Spleen (tissue), 11 donors: ENCODE results near the gene SAFB. TPM values are rescaled to one million over a fixed set of nuclear protein-coding genes. Genes with fewer than 3 reads are reported as not detected.

Source experiments
- DNase-seq: peaks from one replicate; pipeline ENCODE4 v3.0.0-alpha.2; 2020
- H3K27ac ChIP-seq, 8 donors: fragments of 200-600 bp; sonication (generic) in 7 of 8; 1 replicate in 4 of 8; 2 replicates in 4 of 8; pipeline versions ENCODE4 v1.5.0 to v1.8.0; 2016 to 2021; ENCODE audit warnings: inconsistent platforms in 4 of 8, mild to moderate bottlenecking in 4 of 8, moderate library complexity in 1 of 8
- H3K27me3 ChIP-seq, 7 donors: fragments of 200-600 bp; sonication (generic) in 6 of 7; replicated peaks in 1 of 7; 1 replicate in 4 of 7; 2 replicates in 3 of 7; pipeline versions ENCODE4 v1.5.0 to v1.8.0; 2016 to 2021; ENCODE audit warnings: inconsistent platforms in 3 of 7, mild to moderate bottlenecking in 1 of 7
- H3K36me3 ChIP-seq, 6 donors: fragments of 200-600 bp; sonication (generic) in 5 of 6; 1 replicate in 4 of 6; 2 replicates in 2 of 6; pipeline versions ENCODE4 v1.5.0 to v1.8.0; 2016 to 2021; ENCODE audit warnings: inconsistent platforms in 2 of 6
- H3K4me1 ChIP-seq, 6 donors: fragments of 200-600 bp; sonication (generic) in 5 of 6; 1 replicate in 3 of 6; 2 replicates in 3 of 6; pipeline versions ENCODE4 v1.5.0 to v1.8.0; 2016 to 2021; ENCODE audit warnings: inconsistent platforms in 3 of 6
- H3K4me3 ChIP-seq, 8 donors: fragments of 200-600 bp; sonication (generic) in 7 of 8; 1 replicate in 4 of 8; 2 replicates in 4 of 8; pipeline versions ENCODE4 v1.5.0 to v1.8.0; 2016 to 2021; ENCODE audit warnings: inconsistent platforms in 4 of 8, mild to moderate bottlenecking in 4 of 8, moderate library complexity in 2 of 8
- H3K9me3 ChIP-seq, 8 donors: fragments of 200-600 bp; sonication (generic) in 7 of 8; 1 replicate in 4 of 8; 2 replicates in 4 of 8; pipeline versions ENCODE4 v1.5.0 to v1.8.0; 2016 to 2021; ENCODE audit warnings: inconsistent platforms in 4 of 8
- POLR2A ChIP-seq, 3 donors: fragments of 450-650 bp; IDR thresholded peaks; one replicate each; pipeline ENCODE4 v1.5.1; 2017; ENCODE audit warnings: antibody characterized with exemption in 3 of 3, mild to moderate bottlenecking in 1 of 3
- POLR2AphosphoS5 ChIP-seq, 3 donors: sonication (generic); formaldehyde crosslinking; IDR thresholded peaks; one replicate each; pipeline ENCODE4 v1.5.1; 2017; ENCODE audit warnings: antibody characterized with exemption in 3 of 3
- WGBS, 5 donors: extraction: QIAGEN DNeasy Blood & Tissue Kit in 3 of 5; methylation state at CpG; one replicate each; pipeline versions ENCODE4 v1.1.5 to v1.1.7; 2013 to 2018; 5-methylcytosine and 5-hydroxymethylcytosine counted together
- intact Hi-C: fragments of 100-400 bp; cut with DNase I; formaldehyde crosslinking; loops from one replicate; pipeline ENCODE4 v1.15.0; 2023; ENCODE audit warnings: low total_unique reads
- polyA plus RNA-seq, 3 donors: library from polyadenylated mRNA; stranded (reverse); fragments of 200-250 nt; gene quantifications; one replicate each; pipeline ENCODE4 v1.2.1, GENCODE V29; 2013
- total RNA-seq, 7 donors: library from RNA; depleted of rRNA in 3 of 7; stranded (reverse); fragments of >200 nt in 3 of 7; fragmentation: NEBNext Ultra II Directional in 4 of 7; extraction: Animal tissue kit (Norgen Biotek cat#: 25700) in 4 of 7; gene quantifications; one replicate each; pipeline versions ENCODE4 v1.1.0 to v1.2.1, GENCODE V29; 2016 to 2021
- TF ChIP-seq, protein P1 (sequence below), 11 experiments: fragments of 200-600 bp in 7 of 11; fragments of 450-650 bp in 4 of 11; sonication (generic) in 4 of 11; IDR thresholded peaks in 8 of 11; conservative IDR thresholded peaks in 3 of 11; 1 replicate in 7 of 11; 2 replicates in 4 of 11; pipeline versions ENCODE4 v1.4.0 to v1.8.0; 2016 to 2021; ENCODE audit warnings: antibody characterized with exemption in 11 of 11, inconsistent platforms in 4 of 11, mild to moderate bottlenecking in 1 of 11
- donor health status: healthy with polysubstance abuse.
- donor health status: DM: no; HTN: no; CAD: no; lungs with moderate emphysema.
- donor health status: DM: no; HTN: no; CAD: no.
- donor health status: Bipolar disorder and iron deficiency.
- donor health status: healthy.
- donor health status: DM: no; HTN: no; CAD: no.
- donor health status: DM: yes; HTN: yes; CAD: no.

SAFB gene
- total and polyA plus RNA-seq, 10 donors: 41.7 to 161 (median 99.2) TPM

DNA sequence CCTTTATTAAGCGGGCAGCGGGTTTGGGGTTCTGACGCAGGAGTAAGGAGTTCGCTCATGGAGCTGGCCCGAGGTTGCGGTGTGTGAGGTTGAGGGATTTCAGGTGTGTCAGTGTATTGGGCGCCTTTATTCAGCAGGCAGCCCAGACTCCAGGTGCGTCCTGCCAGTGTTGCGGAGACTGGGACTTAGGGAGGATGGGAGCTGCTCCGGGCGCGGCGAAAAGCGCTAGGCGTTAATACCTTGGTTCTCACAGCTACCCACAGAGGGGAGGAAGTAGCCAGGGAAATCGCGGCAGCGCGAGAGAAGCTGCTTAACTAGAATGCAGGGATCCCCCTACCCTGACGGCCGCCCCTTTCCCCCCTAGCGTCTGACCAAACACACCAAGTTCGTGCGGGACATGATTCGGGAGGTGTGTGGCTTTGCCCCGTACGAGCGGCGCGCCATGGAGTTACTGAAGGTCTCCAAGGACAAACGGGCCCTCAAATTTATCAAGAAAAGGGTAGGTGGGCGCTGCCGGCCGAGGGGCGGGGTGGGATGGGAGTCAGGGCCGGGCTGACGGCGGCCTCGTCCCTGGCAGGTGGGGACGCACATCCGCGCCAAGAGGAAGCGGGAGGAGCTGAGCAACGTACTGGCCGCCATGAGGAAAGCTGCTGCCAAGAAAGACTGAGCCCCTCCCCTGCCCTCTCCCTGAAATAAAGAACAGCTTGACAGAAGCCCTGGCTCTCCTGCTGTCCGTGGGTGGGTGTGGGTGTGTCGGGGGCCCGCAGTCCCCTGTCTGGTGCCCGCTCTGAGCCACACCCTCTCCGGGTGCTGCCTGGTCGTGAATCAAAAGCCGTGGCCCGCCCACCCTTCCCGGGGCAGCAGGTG lies 68.3 kb downstream of the SAFB start:
- no peaks in the 10 kb centered on the region for H3K9me3 ChIP-seq
- peak; percentile 89 for DNase-seq
- H3K4me3 ChIP-seq: peak overlapping the region; percentile 65 to 93 (median 80)
- 0 to 4% (median 4%) methylated on average over 32 to 54 of the region's 54 CpGs for WGBS, 5 donors
- peak overlapping the region; percentile 90 to 94 (median 93) for H3K27ac ChIP-seq
- intact Hi-C loops: no loop called here
- H3K27me3 ChIP-seq: no peaks in the 10 kb centered on the region
- H3K36me3 ChIP-seq: peaks cover 4 to 50% (median 46%) of the 10 kb centered on the region in 6 donors
- H3K4me1 ChIP-seq: peaks cover 15 to 76% (median 58%) of the 10 kb centered on the region in 6 donors
- TF ChIP-seq, protein P1, sequence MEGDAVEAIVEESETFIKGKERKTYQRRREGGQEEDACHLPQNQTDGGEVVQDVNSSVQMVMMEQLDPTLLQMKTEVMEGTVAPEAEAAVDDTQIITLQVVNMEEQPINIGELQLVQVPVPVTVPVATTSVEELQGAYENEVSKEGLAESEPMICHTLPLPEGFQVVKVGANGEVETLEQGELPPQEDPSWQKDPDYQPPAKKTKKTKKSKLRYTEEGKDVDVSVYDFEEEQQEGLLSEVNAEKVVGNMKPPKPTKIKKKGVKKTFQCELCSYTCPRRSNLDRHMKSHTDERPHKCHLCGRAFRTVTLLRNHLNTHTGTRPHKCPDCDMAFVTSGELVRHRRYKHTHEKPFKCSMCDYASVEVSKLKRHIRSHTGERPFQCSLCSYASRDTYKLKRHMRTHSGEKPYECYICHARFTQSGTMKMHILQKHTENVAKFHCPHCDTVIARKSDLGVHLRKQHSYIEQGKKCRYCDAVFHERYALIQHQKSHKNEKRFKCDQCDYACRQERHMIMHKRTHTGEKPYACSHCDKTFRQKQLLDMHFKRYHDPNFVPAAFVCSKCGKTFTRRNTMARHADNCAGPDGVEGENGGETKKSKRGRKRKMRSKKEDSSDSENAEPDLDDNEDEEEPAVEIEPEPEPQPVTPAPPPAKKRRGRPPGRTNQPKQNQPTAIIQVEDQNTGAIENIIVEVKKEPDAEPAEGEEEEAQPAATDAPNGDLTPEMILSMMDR (IDR thresholded peaks at IDR 0.05 in 8 of 11, conservative IDR thresholded peaks at IDR 0.05 in 3 of 11): no peak
- peak; percentile 45 to 79 (median 72) for TF ChIP-seq POLR2AphosphoS5 (IDR thresholded peaks at IDR 0.05)
- TF ChIP-seq POLR2A (IDR thresholded peaks at IDR 0.05): no peak

DNA sequence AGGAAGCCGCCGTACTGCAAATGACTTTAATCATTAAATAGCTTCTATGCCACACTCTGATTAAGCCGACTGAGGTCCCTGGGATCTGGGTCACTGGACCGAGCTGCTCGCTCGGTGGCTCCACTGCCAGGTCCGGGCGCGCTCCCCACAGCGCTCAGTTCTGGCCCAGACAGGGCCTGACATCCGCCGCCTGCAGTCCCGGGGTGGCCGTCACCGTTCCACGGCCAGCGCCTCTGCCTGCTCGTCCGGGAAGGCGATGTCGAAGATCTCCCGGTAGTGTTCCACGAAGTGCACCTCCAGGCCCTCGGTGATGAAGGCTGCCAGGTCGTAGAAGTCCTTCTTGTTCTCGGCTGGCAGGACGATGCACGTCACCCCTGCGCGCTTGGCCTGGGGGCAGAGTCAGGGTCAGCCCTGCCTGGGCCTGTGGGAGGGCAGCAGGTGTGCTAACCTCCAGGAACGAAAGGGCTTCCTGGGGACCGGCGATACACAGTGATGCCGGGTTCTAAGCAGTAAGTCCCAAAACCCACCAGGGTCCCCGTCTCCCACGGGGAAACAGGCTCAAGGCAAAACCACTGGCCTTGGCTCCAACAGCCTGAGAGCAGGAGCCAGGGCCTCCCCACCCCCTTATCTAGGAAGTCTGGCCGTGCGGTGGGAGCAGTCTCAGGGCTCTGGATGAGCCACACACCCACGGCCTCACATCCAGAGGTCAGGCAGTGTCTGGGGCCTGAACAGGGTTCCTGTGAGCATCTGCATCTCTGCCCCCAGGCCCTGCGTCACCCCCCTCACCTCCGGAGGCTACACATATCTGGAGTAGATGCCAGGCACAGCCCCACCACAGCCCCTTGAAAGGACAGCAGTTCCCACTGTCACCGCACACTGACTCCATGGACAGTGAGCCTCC lies 69.2 kb downstream of the SAFB start:
- 66 to 75% (median 68%) methylated on average over 14 to 42 of the region's 42 CpGs for WGBS, 5 donors
- H3K9me3 ChIP-seq: no peaks in the 10 kb centered on the region

DNA sequence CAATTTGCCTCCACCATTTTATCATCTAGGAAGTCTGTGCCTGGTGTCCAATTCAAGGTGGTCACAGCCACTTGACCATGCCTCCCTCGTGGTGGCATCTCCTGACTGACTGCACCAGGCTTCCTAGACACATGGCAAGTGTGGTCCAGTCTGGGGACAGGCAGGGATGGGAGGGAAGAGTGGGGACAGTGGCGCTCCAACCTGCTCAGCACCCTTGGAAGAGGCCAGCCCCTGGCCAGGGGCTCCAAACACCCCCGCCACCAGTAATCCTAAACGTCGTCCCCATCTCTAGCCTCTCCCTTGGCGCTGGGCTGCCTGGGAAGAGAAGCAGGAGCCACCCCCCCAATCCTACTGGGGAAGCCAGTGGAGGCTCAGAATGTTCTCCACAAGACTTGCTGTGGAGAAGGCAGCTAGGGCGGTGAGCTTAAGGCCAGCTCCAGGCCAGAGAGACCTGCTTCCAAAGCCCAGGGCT lies 69.9 kb downstream of the SAFB start:
- Histone ChIP-seq H3K4me1 (peaks cover 8 to 60% (median 44%) of the 10 kb centered on the region in 6 donors), H3K36me3 (peaks cover 4 to 66% (median 56%) of the 10 kb centered on the region in 6 donors), H3K9me3 (no peaks in the 10 kb centered on the region), H3K4me3 (peak overlapping the region in 1 of 8 donors; percentile 80), H3K27ac (peak overlapping the region in 5 of 8 donors; percentile 90 to 94 (median 94)), H3K27me3 (no peaks in the 10 kb centered on the region)
- intact Hi-C loops: no loop called here
- WGBS, 5 donors: 80 to 91% (median 84%) methylated on average over 7 of the region's 7 CpGs
- DNase-seq: peak; percentile 67
- TF ChIP-seq POLR2AphosphoS5 (IDR thresholded peaks at IDR 0.05) (no peak), POLR2A (IDR thresholded peaks at IDR 0.05) (no peak)
- TF ChIP-seq, protein P1 (IDR thresholded peaks at IDR 0.05 in 8 of 11, conservative IDR thresholded peaks at IDR 0.05 in 3 of 11): no peak

More for the DNA sequence above, 69.2 kb downstream of the SAFB start:
- peaks cover 4 to 59% (median 54%) of the 10 kb centered on the region in 6 donors for H3K36me3 ChIP-seq
- peak; percentile 80 for DNase-seq
- TF ChIP-seq POLR2A (IDR thresholded peaks at IDR 0.05): no peak
- TF ChIP-seq POLR2AphosphoS5 (IDR thresholded peaks at IDR 0.05): peak in 1 of 3 donors; percentile 52
- TF ChIP-seq, protein P1 (IDR thresholded peaks at IDR 0.05 in 8 of 11, conservative IDR thresholded peaks at IDR 0.05 in 3 of 11): no peak
- intact Hi-C loops: no loop called here
- peaks cover 14 to 67% (median 51%) of the 10 kb centered on the region in 6 donors for H3K4me1 ChIP-seq
- H3K27me3 ChIP-seq: no peaks in the 10 kb centered on the region
- H3K27ac ChIP-seq: peak overlapping the region in 7 of 8 donors; percentile 90 to 94 (median 94)
- peak overlapping the region; percentile 65 to 93 (median 80) for H3K4me3 ChIP-seq
